NB4 (cell line): ENCODE data around the gene DKK3.

ENCODE experiments used
- DNase-seq: peaks from one replicate; pipeline ENCODE4 v3.0.0; 2010; ENCODE audit warnings: low read depth
- H3K4me3 ChIP-seq: one replicate; pipeline ENCODE4 v1.5.1; 2011; ENCODE audit warnings: mild to moderate bottlenecking, low read depth, low read length, moderate library complexity
- CTCF ChIP-seq: IDR thresholded peaks from one replicate; pipeline ENCODE4 v1.5.1; 2012; ENCODE audit warnings: low read depth, low read length
- MAX ChIP-seq: IDR thresholded peaks from 2 replicates; pipeline ENCODE4 v1.6.1; 2011; ENCODE audit warnings: low read depth, low read length
- MYC ChIP-seq: IDR thresholded peaks from 2 replicates; pipeline ENCODE4 v1.6.1; 2011; ENCODE audit warnings: low read depth, low read length
- POLR2A ChIP-seq: IDR thresholded peaks from 2 replicates; pipeline ENCODE4 v1.6.1; 2011; ENCODE audit warnings: mild to moderate bottlenecking; ENCODE audit not compliant: insufficient read length; ENCODE audit errors: extremely low read depth

DKK3 gene

GRCh38 chr11:12019337-12019736, 10.9 kb upstream of the DKK3 start:
- TF ChIP-seq MAX (no peak), MYC (no peak), POLR2A (no peak), CTCF (no peak)
- no peak for DNase-seq
- no peak overlapping the region for H3K4me3 ChIP-seq

- DNase-seq, result no peak
- H3K4me3 ChIP-seq, result no peak overlapping the region
- TF ChIP-seq MYC (no peak), MAX (no peak), POLR2A (no peak)
Observed at GRCh38 chr11:12017865-12018453, 9.5 kb upstream of the DKK3 start.

GRCh38 chr11:12017243-12017678, 8.8 kb upstream of the DKK3 start:
- TF ChIP-seq MYC (no peak), MAX (no peak), POLR2A (no peak), CTCF (no peak)

GRCh38 chr11:12016246-12016645, 7.8 kb upstream of the DKK3 start:
- TF ChIP-seq POLR2A, result no peak
- no peak for TF ChIP-seq MAX
- no peak for TF ChIP-seq MYC
- no peak overlapping the region for H3K4me3 ChIP-seq
- no peak for DNase-seq

More at GRCh38 chr11:12017243-12017678, 8.8 kb upstream of the DKK3 start:
- DNase-seq, result no peak
- no peak overlapping the region for H3K4me3 ChIP-seq

DNA sequence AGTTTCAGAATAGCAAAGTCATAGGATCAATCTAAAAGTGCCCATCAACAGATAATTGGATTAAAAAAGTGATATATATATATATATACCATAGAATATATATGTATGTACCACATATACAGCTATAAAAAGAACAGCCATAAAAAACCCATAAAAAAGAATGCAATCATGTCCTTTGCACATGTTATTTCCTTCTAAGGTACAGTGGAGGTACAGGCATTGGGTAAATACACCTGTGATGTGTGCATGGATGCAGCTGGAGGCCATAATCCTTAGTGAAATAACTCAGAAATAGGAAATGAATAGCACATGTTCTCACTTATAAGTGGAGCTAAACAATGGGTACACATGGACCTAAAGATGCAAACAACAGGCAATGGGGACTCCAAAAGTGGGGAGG, 7.1 kb upstream of the DKK3 start:
- no peak overlapping the region for H3K4me3 ChIP-seq
- no peak for TF ChIP-seq MAX
- TF ChIP-seq POLR2A, result no peak
- no peak for TF ChIP-seq MYC
- no peak for TF ChIP-seq CTCF
- no peak for DNase-seq

GRCh38 chr11:12013781-12014180, 5.4 kb upstream of the DKK3 start:
- H3K4me3 ChIP-seq, result no peak overlapping the region
- no peak for DNase-seq
- TF ChIP-seq CTCF, result no peak

DNA sequence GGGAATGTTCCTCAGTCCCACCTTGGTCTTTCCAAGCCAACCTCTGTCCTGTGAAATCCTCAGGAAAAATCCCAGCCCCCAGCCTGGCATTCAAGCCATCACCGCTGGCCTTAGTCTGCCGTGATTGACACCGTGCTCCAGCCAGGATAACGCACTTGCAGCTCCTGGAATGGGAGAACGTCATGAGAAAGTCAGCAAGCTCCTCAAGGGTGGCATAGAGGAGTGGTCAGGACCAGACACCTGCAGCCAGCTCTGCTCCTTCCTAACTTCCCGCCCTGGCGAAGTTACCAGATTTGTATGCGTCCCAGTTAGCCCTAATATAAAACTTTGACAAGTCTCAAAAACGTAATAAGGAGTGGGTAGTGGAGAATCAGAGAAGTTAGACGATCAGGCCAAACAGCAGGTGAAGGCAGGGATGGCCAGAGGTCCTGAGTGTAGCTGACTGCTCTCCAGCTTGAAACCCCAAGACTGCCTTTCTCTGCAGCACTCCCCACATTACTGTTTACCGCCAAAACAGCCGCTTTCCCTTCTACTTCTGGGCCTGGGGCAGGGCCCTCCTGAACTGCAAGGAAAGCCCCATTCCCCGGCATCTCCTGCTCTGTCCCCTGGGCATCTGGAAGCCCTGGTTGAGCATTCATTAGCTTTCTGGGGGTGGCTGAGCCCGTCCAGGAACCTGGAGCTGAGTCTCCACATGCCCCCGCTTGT, 1.3 kb upstream of the DKK3 start:
- TF ChIP-seq POLR2A (no peak), MAX (no peak), CTCF (no peak), MYC (no peak)
- no peak for DNase-seq
- H3K4me3 ChIP-seq, result no peak overlapping the region
